GM23248 (cell line): ENCODE data around the gene SSNA1.

ENCODE experiments used
- EZH2 ChIP-seq: fragments of 200-600 bp; sonication (generic); IDR thresholded peaks from 2 replicates; pipeline ENCODE4 v1.6.1; 2018; ENCODE audit warnings: antibody characterized with exemption, mild to moderate bottlenecking; ENCODE audit not compliant: insufficient read depth, poor library complexity, severe bottlenecking
- EZH2phosphoT487 ChIP-seq: fragments of 200-600 bp; sonication (generic); IDR thresholded peaks from 2 replicates; pipeline ENCODE4 v1.6.1; 2018; ENCODE audit warnings: antibody characterized with exemption, moderate library complexity, mild to moderate bottlenecking, low read depth; ENCODE audit not compliant: insufficient read depth

GRCh38 chr9:137226338-137227053 lies 38.0 kb downstream of the SSNA1 start:
- TF ChIP-seq EZH2phosphoT487 (no peak), EZH2 (no peak)
